NCI-H748 (cell line): ENCODE measurements around the gene MEFV.
A peak's percentile ranks its signal among the peaks of the same experiment; 100 is the strongest.

Experiments
- DNase-seq: peaks from one replicate; lab custom pipeline; 2025; ENCODE audit not compliant: unreplicated experiment; lab: John Stamatoyannopoulos, UW

The MEFV gene

DNA sequence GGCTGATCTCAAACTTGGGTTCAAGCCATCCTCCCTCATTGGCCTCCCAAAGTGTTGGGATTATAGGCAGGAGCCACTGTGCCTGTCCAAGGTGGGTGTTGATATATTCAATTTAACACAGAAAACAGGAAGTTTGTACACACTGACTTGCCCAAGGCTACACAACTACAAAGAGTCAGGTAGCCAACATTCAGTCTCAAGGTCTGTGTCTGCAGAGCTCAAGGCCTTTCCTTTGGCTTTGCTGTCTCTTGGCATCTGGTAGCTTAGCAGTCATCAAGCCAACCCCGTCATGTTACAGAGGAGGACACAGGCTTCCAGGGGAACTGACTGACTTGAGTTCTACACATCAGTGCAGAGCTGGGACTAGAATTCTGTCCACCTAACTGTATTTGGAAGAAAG lies 11.9 kb upstream of the MEFV start:
- no peak for DNase-seq

DNA sequence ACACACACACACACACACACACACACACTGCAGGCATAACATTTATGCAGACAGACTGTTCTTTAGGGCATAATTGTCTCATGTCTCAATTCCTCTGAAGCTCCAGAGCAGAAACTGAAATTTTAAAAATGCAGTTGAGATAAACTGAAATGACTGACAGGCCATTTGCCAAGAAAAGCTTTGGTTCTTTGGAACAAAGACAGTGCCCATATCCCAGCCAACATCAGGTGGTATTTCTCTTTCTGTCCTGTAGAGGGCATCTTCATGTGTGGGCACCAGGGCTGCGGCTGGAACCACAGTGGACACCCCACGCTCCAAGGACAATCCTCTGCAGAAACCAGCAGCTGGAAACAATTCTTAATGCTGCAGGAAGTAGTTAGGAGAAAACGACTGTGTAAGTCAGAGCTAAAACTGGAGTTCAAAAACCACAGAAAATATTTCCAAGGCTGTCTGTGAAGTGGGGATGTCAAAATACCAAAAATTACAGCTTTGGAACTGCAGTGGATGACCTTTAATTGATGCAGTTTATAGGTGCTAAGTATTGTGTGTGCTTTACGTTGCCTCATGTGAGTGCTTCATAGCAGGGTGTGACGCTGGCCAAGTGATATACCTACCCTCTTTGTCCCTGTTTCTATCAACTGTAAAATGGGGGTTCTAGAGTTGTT lies 10.6 kb upstream of the MEFV start:
- DNase-seq = peak; percentile 58

DNA sequence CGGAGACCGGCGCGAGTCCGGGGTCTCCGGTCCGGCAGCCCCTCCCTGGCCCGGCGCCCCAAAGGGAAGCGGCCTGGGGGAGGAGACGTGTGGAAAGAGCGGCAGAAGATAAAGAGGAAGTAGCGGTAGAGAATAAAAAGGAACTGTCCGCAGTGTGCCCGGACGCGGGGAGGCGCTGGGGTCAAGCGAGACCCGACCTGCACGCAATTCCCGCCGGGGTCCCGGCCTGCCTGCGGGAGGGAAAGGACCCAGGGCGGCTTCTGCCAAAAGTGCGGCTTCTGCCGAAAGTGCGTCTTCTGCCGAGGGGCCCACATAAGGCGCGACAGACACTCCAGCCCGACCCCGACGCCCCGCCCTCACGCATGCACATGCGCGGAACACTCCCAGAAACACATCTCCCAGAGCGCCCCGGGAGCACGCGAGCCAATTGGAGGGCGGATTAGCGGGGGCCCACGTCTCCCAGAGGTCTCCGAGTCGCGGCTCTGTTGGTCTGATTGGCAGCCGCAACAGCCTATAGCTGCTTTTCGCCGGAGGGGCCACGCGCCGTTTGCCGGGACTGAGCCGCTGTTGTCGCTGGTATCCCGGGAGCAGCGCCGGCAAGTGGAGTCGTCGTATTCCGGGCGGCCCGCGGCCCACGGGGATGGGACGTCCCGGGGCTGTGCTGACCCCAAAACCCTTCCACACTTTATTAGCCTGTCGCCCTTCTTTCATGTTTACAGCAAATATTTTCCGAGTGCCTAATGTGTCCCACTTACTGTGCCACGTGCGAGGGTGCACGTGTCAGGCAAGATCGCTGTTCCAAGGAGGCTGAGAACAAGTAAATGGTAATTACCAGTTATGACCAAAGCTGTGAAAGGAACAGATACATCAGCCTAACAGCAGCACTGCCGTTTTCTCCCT lies 8.0 kb upstream of the MEFV start:
- DNase-seq = peak; percentile 97

DNA sequence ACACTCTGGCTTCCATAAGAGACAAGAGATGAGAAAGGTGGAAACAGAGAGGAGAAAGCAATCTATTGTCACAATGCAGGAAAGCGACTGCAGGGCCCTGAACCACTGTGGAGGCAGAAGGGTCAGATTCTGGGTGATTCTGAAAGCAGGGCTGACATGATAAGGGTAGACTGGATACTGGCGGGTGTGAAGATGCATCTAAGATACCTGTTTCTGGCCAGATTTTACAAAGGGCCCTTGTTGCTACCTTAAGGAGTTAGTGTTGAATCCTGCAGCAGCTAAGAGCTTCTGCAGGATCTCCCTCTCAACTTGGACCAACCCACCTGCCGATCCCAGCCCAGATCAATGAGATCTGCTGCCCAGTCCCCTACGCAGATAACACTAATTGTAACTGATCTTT lies 6.1 kb upstream of the MEFV start:
- no peak for DNase-seq

DNA sequence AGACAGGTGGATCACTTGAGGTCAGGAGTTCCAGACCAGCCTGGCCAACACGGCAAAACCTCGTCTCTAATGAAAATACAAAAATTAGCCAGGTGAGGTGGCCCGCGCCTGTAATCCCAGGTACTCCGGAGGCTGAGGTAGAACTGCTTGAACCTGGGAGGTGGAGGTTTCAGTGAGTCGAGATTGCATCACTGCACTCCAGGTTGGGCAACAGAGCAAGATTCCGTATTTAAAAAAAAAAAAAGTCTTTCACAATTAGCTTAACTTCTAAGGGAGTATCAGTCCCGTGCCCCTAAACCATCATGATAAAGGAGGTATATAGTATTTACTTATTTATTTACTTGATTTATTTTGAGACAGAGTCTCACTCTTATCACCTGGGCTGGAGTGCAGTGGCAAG lies 3.4 kb upstream of the MEFV start:
- no peak for DNase-seq

DNA sequence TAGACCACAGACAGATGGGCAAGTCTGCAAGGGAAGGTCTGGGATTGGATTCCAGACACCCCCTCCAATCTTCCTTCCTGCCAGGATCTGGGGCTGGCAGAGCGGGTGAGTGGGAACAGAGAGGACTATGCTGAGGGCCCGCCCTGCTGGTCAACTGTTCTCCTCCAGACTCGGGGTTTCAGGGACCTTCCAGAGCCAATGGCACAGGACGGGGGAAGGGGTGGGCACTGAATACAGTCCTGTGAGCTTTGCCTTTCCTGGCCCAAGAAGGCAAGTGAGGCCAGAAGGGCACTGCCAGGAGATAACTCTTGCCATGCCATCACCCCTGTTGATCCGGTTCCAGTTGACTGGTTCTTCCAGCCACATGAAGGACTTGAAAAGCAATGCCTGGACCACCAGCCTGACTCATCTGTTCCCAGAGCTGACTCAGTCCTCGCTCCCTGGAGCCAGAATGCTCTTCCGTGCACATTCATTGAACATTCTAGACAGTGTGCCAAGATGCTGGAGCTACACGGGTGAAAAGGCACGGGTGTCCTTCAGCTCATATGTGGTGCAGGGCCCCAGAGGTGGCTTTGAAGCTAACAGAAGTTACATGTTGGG lies 533 bp upstream of the MEFV start:
- DNase-seq = no peak

DNA sequence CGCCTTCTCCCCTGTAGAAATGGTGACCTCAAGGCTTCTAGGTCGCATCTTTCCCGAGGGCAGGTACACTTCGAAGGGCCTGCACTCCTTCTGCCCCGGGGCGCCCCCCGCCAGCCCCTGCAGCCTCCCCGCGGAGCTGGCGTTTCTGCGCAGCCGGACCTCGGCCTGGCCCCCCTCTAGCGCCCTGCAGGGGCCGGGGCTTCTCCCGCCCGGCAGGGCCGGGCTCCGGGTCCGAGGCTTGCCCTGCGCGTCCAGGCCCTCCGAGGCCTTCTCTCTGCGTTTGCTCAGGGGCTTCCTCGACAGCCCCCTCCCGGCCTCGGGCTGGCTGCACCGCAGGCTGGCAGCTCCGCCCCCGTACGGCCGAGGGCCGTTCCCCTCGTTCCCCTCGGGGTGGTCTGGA lies 2.1 kb downstream of the MEFV start:
- no peak for DNase-seq

DNA sequence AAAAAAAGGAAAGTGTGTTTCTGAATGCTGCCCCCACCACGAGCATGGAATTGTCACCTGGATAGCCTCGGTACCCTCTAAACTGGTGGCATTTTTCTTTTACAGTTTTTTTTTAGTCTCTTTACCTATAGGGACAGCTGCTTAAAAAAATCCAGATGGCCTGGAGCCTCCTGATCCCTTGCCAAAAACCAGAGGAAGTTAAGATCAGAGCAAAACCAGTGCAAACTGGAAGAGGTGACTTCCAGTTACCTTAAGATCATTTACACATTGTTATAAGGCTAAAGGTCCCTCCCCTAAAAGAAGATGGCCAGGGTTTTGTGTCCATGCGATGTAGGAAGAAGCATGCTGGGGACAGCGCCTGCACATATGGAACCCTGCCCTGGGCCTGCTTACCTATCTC lies 3.5 kb downstream of the MEFV start:
- no peak for DNase-seq

DNA sequence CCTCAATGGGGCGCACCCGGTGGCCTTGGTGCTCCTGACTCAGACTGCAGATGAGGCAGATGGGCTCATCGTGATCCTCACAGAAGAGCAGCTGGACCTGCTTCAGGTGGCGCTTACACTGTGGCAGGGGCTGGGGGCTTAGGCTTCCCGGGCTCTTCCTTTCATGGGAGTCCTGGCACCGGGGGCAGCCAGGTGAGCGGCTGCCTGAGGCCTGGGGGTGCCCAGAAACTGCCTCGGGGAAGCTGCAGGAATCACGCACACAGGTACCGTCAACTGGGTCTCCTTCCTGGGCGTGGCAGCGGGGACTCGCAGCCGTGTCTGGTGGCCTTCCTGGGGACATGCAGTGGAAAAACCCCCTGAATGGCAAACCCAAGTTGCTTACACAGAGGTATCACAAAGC lies 7.0 kb downstream of the MEFV start:
- no peak for DNase-seq

DNA sequence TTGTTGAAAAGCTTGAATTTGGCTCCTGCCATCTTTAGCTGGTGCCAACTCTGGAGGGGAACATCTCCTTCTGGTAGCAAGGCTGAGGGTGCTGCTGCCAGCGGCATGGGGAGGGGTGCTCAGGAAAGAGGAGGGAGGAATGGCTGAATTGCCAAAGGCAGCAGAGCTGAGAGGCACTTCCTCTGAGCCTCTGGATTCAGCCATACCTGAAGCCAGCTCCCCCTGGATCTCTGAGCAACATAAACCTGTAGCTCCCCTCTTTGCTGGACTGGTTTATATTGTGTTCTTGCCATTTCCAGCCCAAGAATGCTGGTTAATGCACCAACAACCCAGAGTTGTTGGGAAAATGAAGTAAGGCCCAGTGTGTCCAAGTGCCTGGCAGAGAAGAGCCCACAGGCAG lies 7.4 kb downstream of the MEFV start:
- no peak for DNase-seq

DNA sequence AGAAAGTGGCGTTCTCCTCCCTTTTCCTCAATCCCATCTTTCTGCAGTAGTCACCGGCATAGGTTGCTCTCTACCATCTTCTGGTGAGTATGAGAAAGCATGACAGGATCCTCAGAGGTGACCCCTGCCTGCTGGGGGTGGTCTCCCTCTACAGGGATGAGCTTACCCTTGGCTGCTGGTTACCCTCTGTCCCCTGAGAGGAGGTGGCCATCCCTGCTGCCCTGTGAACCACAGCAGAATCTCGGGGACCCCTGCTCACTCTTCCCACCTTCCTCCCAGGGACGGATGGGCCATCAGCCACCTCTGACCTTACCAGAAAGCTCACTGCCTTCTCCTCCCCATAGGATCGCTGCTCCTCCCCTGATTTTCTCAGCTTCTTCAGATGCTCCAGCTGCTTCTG lies 7.8 kb downstream of the MEFV start:
- no peak for DNase-seq

DNA sequence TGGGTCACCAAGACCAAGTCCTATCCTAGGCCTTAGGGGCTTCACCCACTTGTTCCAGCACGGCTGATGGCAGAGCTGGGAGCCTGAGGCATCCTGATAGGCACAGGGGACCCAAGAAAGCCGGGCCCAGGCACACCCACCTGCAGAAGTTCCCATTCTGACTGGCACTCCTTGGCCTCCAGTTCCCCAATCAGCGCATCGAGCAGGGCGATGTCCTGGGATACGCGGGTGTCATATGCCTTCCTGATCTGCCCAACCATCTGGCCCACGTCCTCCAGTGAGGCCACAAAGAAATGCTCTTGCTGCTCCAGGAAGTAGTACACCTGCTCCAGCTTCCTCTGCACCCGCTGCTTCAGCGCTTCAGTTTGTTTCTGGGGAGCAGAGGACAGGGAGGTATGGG lies 9.6 kb downstream of the MEFV start:
- DNase-seq = no peak

DNA sequence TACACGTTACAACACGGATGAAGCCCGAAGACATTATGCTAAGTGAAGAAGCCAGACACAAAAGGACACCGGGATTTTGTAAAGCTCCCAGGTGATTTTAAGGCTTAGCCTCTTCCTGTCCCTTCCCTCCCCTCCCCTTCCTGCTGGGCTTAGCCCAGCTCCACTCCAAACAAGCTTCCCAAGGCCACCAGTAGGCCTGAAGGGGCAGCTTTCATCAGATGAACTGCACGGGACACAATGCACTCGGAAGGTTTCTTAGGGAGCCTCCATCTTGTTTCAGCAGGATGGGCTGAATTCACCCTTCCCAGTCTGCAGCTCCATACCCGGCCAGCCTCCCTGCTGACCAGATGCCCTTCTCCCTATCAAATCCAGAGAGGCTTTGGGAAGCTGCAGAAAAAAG lies 10.4 kb downstream of the MEFV start:
- no peak for DNase-seq

DNA sequence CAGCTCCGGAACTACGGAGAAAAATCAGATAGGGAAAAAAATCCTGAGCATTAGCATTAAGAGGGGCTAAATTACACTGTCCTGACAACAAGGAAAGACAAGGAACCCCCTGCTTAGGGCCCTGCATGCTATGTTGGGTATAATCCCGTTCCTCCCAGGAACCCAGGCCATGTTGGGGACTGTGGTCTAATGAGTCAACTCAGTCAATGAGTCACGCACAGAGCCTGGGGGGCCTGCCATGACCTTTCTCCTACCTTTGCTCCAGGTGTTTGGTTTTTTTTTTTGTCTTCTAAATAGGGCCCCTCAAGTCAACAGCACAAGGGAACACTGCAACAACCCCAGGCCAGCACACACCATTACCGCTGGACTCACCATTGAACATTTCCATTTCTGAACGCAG lies 12.6 kb downstream of the MEFV start:
- no peak for DNase-seq

DNA sequence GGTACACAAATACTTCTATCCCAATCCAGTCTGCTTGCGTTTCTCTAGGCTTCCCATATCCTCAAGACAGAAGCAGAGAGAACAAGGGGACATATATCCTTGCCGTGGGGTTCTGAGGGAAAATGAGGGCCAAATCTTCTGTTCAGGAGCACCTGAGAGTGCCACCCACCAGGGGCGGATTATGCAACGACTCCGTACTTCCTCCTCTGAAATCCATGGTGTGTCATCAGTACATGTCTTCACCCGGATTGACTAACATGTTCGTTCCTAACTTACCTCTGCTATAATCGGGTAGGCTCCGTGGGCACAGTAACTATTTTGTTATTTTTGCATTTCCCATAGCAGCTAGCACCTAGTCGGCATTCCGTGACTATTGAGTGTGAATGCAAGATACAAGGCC lies 13.7 kb downstream of the MEFV start:
- no peak for DNase-seq

DNA sequence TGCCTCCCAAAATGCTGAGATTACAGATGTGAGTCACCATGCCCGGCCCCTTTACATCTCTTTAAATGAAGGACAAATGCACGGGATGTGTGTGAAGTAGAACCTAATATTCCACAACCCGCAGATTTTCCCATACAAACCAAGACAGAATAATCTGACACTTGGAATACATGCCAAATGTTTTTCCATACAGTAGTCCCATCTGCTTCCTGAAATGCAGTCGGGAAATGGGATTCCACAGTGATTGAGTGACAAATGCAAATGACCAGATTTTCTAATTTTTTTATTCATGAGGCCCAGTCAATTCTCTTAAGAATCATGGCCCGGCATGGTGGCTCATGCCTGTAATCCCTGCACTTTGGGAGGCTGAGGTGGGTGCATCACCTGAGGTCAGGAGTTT lies 14.7 kb downstream of the MEFV start:
- no peak for DNase-seq

DNA sequence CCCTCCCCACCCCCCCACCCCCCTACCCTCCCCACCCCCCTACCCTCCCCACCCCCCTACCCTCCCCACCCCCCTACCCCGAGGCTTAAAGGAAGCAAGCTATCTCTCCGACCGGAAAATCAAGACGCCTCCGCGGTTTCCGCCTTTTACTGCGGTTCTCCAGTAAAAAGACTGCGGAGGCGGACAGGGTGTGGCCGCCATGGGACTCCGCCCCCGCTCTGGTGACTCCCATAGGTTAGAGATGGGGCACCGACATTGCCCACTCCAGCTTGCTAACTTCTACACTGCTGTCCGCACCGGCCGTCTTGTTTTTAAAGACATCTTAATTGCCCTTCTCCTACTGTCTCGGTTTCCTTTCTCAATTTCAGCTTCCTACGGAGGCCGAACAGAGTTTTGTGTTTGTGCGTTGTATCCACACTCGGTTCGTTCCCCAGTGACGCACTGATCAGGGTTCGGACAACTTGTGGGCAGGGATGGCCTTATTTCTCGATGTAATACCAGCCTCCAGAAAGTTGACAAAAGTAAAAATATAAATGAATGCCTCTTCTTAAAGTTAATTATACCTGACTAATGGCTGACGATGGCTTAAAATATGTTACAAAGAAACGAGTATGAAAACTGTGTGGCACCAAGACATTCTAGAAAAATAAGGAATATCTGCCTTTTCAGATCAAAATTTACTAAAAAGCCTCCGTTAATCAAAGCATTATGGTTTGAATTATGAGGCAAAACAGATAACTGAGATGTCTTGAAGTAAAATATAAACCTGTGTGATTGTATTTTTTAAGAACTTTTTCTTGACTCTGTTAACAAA lies 20.4 kb downstream of the MEFV start:
- DNase-seq = no peak

DNA sequence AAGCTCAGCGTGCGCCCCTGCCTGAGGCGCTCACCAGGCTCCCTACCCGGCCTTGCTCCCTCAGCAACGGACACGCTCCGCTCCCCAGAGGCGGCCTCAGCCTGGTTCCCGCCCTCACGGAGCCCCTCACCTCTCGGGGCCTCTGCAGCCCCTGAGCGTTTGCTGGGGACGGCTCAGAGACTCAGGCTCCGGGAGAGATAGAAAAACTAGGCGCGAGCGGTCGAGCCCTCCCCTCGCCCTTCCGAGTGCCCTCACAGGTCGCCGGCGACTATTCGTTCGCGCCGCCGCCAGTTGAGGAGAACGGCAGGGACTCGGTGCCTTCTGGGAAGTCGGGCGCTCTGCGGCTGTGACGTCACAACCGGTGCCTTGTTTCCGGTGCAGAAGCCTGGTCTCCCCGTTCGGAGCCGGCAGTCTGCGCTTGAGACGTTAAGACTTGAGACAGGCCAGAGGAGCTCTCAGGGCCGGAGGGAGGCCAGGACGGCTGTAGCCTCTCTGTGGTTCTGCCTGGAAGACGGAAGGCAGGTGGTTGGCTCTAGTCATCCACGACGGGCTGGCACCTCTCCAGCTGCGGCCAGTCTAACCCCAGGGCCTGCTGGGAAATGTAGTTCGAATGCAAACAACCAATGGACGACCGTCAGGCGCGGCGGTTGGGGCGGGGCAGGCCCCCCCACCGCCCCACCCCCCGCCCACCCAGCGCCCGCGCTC lies 21.4 kb downstream of the MEFV start, which contains the start of gene ZNF200:
Gene ZNF200, minus strand, starts transcription at position 302 of the 705 bp plus-strand sequence. CDS start 1,403 bp downstream, outside the sequence.
- DNase-seq = peak; percentile 92

DNA sequence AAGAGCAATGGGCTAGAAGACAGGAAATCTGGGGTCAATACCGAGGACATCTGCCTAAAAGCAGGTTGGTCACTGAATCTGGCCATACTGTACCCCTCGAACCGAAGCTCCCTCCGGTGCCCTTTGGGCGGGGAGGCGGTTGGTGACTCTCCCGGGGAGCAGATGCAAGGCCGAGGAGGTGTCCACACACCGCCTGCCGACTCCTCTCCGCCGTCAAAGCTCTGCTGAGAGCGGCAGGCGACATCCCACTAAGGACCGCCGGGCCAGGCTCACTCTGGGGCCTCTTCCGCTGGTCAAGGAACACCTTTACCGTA lies 21.9 kb downstream of the MEFV start:
- no peak for DNase-seq

DNA sequence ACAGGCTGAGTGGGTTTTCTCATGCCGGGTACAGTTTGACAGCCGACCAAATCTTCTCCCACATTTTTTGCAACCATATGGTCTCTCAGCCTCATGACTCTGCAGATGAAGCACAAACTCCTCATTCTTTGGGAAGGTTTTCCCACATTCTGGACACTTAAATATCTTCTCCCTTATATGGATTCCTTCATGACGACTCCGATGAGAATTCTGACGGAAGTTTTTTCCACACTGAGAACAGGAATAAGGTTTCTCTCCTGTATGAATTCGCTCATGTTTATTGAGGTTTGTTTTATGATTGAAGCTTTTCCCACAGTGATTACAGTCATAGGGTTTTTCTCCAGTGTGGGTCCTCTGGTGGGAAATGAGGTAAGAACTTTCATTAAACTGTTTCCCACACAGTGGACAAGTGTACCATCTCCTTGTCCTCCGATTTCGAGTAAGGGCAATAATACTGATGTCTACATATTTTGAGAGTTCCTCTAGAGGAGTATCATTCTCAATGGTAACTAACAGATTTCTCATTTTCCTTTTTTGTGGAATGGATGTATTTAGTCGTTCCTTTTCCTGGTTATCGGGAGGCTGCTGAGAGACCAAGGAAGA lies 32.4 kb downstream of the MEFV start:
- DNase-seq = no peak
